Karpas-422 (cell line): ENCODE data around the gene ZBTB37. TPM values are rescaled to one million over a fixed set of nuclear protein-coding genes. Genes with fewer than 3 reads are reported as not detected.
A peak's percentile ranks its signal among the peaks of the same experiment; 100 is the strongest.
"Not testable (repeated sequence)": the region's sequence is repeated elsewhere in the genome, so short reads cannot be mapped to it uniquely, and the experiment has no call there.

Experiments used
- DNase-seq: peaks from one replicate; pipeline ENCODE4 v3.0.0-alpha.2; 2015
- H2AFZ ChIP-seq: fragments of 200-600 bp; sonication (generic); 2 replicates; pipeline ENCODE4 v1.6.1; 2014; ENCODE audit warnings: antibody characterized with exemption, low read length, mixed read lengths
- H3K27ac ChIP-seq: fragments of 200-600 bp; sonication (generic); 2 replicates; pipeline ENCODE4 v1.5.1; 2014; ENCODE audit warnings: mild to moderate bottlenecking, low read length, moderate library complexity
- H3K27me3 ChIP-seq: fragments of 200-600 bp; sonication (generic); 2 replicates; pipeline ENCODE4 v1.6.1; 2014; ENCODE audit warnings: low read length, mixed read lengths
- H3K36me3 ChIP-seq: fragments of 200-600 bp; sonication (generic); 2 replicates; pipeline ENCODE4 v1.6.1; 2014; ENCODE audit warnings: low read length, mixed read lengths; ENCODE audit not compliant: insufficient read depth
- H3K4me1 ChIP-seq: fragments of 200-600 bp; sonication (generic); 2 replicates; pipeline ENCODE4 v1.6.1; 2014; ENCODE audit warnings: mild to moderate bottlenecking, low read length, mixed read lengths
- H3K4me2 ChIP-seq: fragments of 200-600 bp; sonication (generic); 2 replicates; pipeline ENCODE4 v1.6.1; 2014; ENCODE audit warnings: low read length, low read depth, mild to moderate bottlenecking; ENCODE audit not compliant: poor library complexity, severe bottlenecking
- H3K4me3 ChIP-seq: fragments of 200-600 bp; sonication (generic); 2 replicates; pipeline ENCODE4 v1.5.1; 2014; ENCODE audit warnings: mild to moderate bottlenecking, antibody characterized with exemption, low read length, mixed read lengths
- H3K79me2 ChIP-seq: fragments of 200-600 bp; sonication (generic); 2 replicates; pipeline ENCODE4 v1.6.1; 2014; ENCODE audit warnings: mild to moderate bottlenecking, low read length, mixed read lengths
- H3K9ac ChIP-seq: fragments of 200-600 bp; sonication (generic); 2 replicates; pipeline ENCODE4 v1.6.0; 2014; ENCODE audit warnings: low read length
- H3K9me2 ChIP-seq: fragments of 200-600 bp; sonication (generic), shearing (Covaris generic); replicated peaks from 2 replicates; pipeline ENCODE4 v1.6.0; 2014; ENCODE audit warnings: mild to moderate bottlenecking, low read length, moderate library complexity; ENCODE audit not compliant: insufficient read depth
- H3K9me3 ChIP-seq: fragments of 300-700, 200-600 bp; sonication (generic); 2 replicates; pipeline ENCODE4 v1.6.1; 2014; ENCODE audit warnings: low read length, mixed read lengths
- H4K20me1 ChIP-seq: fragments of 200-600 bp; sonication (generic); 2 replicates; pipeline ENCODE4 v1.6.1; 2014; ENCODE audit warnings: mild to moderate bottlenecking, antibody characterized with exemption, low read length, low read depth; ENCODE audit not compliant: insufficient read depth
- total RNA-seq: library from RNA; depleted of rRNA; stranded (reverse); fragments of >200 nt; shearing (Covaris generic); gene quantifications from 2 replicates; pipeline ENCODE4 v1.2.3, GENCODE V29; 2014; ENCODE audit warnings: low replicate concordance

The ZBTB37 gene
- total RNA-seq, 1 experiment from 2014 or later: 15.8 TPM

DNA sequence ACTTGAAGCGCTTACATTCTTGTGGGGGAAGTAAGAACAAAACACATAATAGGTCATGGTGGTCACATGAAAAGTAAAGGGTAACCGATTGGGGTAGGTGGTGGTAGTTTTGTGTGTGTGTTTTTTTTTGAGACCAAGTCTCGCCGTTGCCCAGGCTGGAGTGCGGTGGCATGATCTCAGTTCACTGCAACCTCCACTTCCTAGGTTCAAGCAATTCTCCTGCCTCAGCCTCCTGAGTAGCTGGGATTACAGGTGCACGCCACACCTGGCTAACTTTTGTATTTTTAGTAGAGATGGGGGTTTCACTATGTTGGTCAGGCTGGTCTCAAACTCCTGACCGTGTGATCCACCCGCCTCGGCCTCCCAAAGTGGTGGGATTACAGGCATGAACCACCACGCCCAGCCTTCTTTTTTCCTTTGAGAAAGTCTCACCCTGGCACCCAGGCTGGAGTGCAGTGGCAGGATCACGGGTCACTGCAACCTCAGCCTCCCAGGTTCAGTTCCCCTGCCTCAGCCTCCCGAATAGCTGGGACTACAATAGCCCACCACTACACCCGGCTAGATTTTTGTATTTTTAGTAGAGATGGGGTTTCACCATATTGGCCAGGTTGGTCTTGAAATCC lies 5.9 kb upstream of the ZBTB37 start:
- H3K27ac ChIP-seq, H2AFZ ChIP-seq, H3K4me3 ChIP-seq, H3K9ac ChIP-seq, H3K27me3 ChIP-seq, H3K9me3 ChIP-seq, H3K9me2 ChIP-seq, H3K4me2 ChIP-seq: not testable (repeated sequence)
- Histone ChIP-seq H4K20me1 (peaks cover 37% of the 10 kb centered on the region), H3K4me1 (peaks cover 23% of the 10 kb centered on the region), H3K79me2 (peaks cover 15% of the 10 kb centered on the region), H3K36me3 (peaks cover 46% of the 10 kb centered on the region)
- peak; percentile 74 for DNase-seq

DNA sequence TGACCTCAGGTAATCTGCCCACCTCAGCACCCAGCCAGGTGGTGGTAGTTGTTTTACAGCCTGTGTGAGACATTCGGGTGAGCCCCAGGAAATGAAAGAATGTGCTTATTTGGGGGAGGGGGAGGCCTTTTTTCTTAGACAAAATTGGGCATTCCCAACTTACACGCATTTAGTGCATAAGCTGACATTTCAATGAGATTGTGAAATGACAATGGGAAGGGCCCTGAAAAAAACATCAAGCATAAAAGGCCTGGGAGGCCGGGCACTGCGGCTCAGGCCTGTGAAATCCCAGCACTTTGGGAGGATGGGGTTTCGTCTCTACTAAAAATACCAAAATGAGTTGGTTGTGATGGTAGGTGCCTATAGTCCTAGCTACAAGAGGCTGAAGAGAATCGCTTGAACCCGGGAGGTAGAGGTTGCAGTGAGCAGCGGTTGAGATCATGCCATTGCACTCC lies 5.4 kb upstream of the ZBTB37 start:
- no peaks in the 10 kb centered on the region for H3K9me2 ChIP-seq
- no peaks in the 10 kb centered on the region for H3K27me3 ChIP-seq
- no peak overlapping the region for H3K4me3 ChIP-seq
- peak; percentile 65 for DNase-seq
- no peak overlapping the region for H3K27ac ChIP-seq
- peaks cover 20% of the 10 kb centered on the region for H3K79me2 ChIP-seq
- peaks cover 23% of the 10 kb centered on the region for H3K4me1 ChIP-seq
- no peak overlapping the region for H3K9ac ChIP-seq
- no peaks in the 10 kb centered on the region for H3K9me3 ChIP-seq
- peaks cover 50% of the 10 kb centered on the region for H3K36me3 ChIP-seq
- peaks cover 41% of the 10 kb centered on the region for H4K20me1 ChIP-seq
- H3K4me2 ChIP-seq: no peak overlapping the region
- no peak overlapping the region for H2AFZ ChIP-seq

DNA sequence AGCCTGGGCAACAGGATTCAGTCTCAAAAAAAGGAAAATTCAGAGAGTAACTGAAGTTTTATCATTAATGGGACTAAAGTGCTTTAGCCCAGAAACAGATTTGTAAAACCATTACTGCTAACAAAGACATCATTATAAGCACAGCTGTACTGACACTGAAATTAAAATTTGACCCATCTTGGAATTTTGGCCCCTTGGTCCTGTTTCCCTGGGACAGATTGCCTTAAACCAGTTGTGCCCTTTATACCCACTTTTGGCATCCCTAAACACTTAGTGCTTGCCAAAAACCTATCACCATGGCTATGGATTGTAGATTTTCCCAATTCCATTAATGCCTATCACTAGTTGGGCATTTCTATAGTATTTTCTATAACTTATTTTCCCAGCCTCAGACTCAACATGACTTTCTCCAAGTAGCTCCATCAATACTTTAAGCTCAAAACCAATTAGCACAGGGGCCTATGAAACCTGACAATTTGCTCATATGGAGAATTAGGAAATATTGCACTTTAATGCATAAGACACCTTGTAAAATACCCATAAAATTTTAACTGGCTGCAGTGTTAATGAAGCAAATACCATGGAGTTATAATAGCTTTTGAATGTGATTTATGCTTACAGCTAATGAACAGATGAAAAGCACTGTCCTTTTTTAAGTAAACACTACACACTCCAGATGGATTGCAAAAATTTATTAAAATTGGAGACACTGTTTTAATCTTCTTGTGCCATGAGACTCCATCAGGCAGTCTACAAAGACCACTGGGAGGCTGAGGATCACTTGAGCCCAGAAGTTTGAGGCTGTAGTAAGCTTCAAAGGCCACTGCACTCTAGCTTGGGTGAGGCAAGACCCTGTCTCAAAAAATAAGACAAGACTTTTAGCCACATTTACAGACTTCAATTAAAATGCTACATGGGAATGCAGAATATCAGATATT lies 4.7 kb upstream of the ZBTB37 start:
- Histone ChIP-seq H3K4me1 (peaks cover 23% of the 10 kb centered on the region), H3K4me3 (no peak overlapping the region), H3K9ac (no peak overlapping the region), H3K9me2 (no peaks in the 10 kb centered on the region), H4K20me1 (peaks cover 41% of the 10 kb centered on the region), H3K36me3 (peaks cover 50% of the 10 kb centered on the region), H3K79me2 (peaks cover 20% of the 10 kb centered on the region), H3K27ac (no peak overlapping the region), H3K9me3 (no peaks in the 10 kb centered on the region), H2AFZ (no peak overlapping the region), H3K27me3 (no peaks in the 10 kb centered on the region), H3K4me2 (no peak overlapping the region)
- peak; percentile 65 for DNase-seq

DNA sequence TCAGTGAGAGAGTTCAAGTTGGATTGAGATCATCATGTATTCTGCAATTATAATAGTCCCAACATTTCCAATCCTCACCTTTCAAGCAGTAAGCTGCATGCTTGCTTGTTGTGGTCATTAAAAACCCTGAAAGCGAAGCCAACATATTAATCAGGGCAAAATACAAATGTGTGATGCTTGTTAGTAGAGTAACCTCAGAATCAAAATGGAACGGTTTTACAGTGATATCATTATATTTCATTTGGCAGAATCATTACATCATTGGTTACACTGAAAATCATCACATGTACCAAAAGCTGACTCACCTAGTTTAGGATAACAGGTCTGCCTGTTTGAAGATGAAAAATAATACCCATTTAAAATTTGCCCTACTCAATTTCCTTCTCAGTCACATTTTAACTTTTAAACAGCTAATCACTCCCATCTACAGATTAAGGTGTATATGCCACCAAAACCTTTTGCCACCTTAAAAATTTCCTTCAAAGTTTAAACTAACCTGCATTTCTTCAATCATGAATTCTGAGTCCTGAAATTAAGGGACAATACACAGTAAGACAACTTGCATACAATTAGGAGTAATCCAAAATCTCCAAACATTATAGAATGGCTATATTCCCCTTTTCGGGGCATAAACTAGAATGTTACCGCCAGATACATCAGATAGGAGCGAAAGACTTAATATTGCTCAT lies 3.9 kb upstream of the ZBTB37 start:
- Histone ChIP-seq H3K79me2 (peaks cover 22% of the 10 kb centered on the region), H3K27me3 (no peaks in the 10 kb centered on the region), H3K9me2 (no peaks in the 10 kb centered on the region), H3K9me3 (no peaks in the 10 kb centered on the region), H3K27ac (no peak overlapping the region), H3K9ac (no peak overlapping the region), H3K36me3 (peaks cover 50% of the 10 kb centered on the region), H2AFZ (no peak overlapping the region), H3K4me2 (peak overlapping the region; percentile 96), H4K20me1 (peaks cover 41% of the 10 kb centered on the region), H3K4me3 (no peak overlapping the region), H3K4me1 (peaks cover 27% of the 10 kb centered on the region)
- no peak for DNase-seq

DNA sequence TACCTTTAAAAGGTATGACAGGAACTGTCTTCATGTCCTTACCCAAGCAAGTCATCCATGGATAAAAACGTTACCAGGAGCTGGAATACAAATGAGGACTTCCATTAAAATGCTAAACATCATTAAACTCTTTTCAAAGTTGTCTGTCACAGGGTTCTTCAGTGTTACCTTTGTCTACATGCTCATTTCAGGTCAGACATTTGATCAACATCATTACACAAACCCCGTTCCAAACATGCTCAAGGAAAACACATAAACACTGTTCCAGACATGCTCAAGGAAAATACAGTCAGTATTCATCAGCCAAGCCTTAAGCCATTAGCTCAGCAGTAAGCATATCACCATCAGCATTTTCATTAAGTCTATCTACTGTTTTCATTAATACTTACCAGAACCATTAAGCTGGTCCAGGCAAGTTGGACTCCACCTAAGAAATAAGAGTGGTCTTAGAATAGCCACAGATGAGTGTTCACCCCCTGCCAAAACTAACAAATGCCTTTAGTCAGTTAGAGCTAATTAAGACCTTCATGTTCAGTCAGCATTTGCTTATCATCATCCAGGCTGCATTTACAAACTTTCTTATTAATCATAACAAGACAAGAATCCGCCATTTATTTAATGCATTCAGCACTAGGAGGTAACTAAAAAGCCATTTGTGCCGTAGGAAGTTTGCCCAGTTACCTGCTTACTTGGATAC lies 2.6 kb upstream of the ZBTB37 start:
- Histone ChIP-seq H3K36me3 (peaks cover 50% of the 10 kb centered on the region), H3K9me3 (no peaks in the 10 kb centered on the region), H3K4me3 (peak overlapping the region; percentile 94), H3K4me1 (peaks cover 37% of the 10 kb centered on the region), H3K9ac (peak overlapping the region; percentile 92; the same call in 1 of the 2 replicates), H3K4me2 (peak overlapping the region; percentile 96), H2AFZ (no peak overlapping the region), H3K27me3 (no peaks in the 10 kb centered on the region), H3K9me2 (no peaks in the 10 kb centered on the region), H4K20me1 (peaks cover 41% of the 10 kb centered on the region), H3K27ac (peak overlapping the region; percentile 92), H3K79me2 (peaks cover 24% of the 10 kb centered on the region)
- peak; percentile 55 for DNase-seq

DNA sequence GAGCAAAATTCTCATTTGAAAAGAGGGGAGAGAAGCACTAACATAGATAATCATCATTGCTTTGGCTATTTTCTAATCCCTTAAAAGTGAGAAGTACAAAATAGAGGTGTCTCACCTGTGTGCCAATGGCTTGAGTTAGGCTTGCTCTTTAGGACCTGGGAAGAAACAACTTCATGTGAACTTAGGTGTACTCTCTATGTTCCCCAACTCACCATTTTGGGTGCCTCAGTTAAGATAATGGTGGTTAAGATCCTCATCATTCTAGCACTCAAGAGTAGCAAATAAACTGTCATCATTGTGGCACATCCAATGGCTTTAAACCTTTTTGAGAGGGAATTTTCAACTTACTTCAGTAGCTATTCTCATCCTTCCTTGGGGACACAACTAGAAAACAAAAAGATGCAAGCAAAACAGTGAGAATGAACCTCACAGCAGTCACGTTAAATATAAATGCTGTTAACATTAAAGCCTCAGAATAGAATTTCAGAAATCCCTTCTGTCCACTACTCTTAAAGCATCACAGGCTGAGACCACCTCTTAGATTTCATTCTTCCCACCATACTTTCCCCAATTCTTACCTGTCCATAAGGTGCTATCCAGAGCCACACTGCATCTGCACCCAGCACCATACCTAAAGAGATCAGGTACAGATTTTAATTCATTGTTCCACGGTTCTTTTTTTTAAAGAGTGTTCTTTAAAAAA lies 1.6 kb upstream of the ZBTB37 start:
- peaks cover 37% of the 10 kb centered on the region for H3K4me1 ChIP-seq
- H3K9me3 ChIP-seq: no peaks in the 10 kb centered on the region
- H3K9me2 ChIP-seq: no peaks in the 10 kb centered on the region
- H4K20me1 ChIP-seq: peaks cover 41% of the 10 kb centered on the region
- no peaks in the 10 kb centered on the region for H3K27me3 ChIP-seq
- no peak for DNase-seq
- H3K79me2 ChIP-seq: peaks cover 24% of the 10 kb centered on the region
- H3K4me2 ChIP-seq: peak overlapping the region; percentile 96
- peak overlapping the region; percentile 94 for H3K4me3 ChIP-seq
- peaks cover 50% of the 10 kb centered on the region for H3K36me3 ChIP-seq
- H2AFZ ChIP-seq: no peak overlapping the region
- peak overlapping the region; percentile 92 for H3K9ac ChIP-seq
- H3K27ac ChIP-seq: peak overlapping the region; percentile 92

DNA sequence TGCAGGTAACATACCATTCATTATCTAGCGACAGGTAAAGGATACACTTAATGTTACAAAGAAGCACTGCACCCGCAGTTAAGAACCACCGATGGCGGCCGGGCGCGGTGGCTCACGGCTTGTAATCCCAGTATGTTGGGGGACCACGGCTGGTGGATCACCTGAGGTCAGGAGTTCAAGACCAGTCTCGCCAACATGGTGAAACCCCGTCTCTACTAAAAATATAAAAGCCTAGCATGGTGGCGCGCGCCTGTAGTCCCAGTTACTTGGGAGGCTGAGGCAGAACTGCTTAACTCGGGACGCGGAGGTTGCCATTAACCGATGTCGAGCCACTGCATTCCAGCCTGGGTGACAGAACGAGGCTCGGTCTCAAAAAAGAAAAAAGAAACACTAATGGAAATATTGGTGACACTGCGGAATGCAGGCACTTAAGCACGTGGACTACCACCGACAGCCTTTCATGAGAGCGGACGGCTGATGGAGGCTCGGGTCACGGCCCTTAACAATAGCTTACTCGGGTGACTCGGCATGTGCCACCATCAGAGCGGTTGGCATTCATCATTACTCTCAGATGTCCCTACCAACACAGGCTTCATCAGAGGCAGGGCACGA lies 933 bp upstream of the ZBTB37 start:
- H3K79me2 ChIP-seq: peaks cover 24% of the 10 kb centered on the region
- H3K27me3 ChIP-seq: no peaks in the 10 kb centered on the region
- H4K20me1 ChIP-seq: peaks cover 41% of the 10 kb centered on the region
- H3K4me1 ChIP-seq: peaks cover 37% of the 10 kb centered on the region
- H3K36me3 ChIP-seq: peaks cover 50% of the 10 kb centered on the region
- H3K9ac ChIP-seq: peak overlapping the region; percentile 92
- H3K27ac ChIP-seq: peak overlapping the region; percentile 92
- H2AFZ ChIP-seq: no peak overlapping the region
- H3K9me3 ChIP-seq: no peaks in the 10 kb centered on the region
- H3K4me3 ChIP-seq: peak overlapping the region; percentile 94
- DNase-seq: peak; percentile 68
- H3K4me2 ChIP-seq: peak overlapping the region; percentile 96
- H3K9me2 ChIP-seq: no peaks in the 10 kb centered on the region
